ENCODE measurements around the gene MRPS26. TPM values are rescaled to one million over a fixed set of nuclear protein-coding genes. Genes with fewer than 3 reads are reported as not detected.

The MRPS26 gene
- total RNA-seq, 2 experiments from 2014 or later: 37.4 to 38.9 TPM

GRCh38 chr20:3094848-3095629 is 49.2 kb downstream of the MRPS26 start:
- DNase-seq (no peak), ATAC-seq (no peak)
- Mint-ChIP-seq H3K36me3 (ENCODE audit: low read depth) (no peaks in the 10 kb centered on the region), H3K4me1 (ENCODE audit: low read depth) (peaks cover 22% of the 10 kb centered on the region), H3K4me3 (no peak overlapping the region), H3K9me3 (ENCODE audit: insufficient read depth) (no peaks in the 10 kb centered on the region), H3K27me3 (ENCODE audit: low read depth) (peaks cover 22% of the 10 kb centered on the region), H3K27ac (no peak overlapping the region)
- POLR2A ChIA-PET: no interaction called here
- CTCF ChIA-PET: no interaction called here

Other genes starting within 250 kb of the MRPS26 start
- gene CPXM1, start 245.4 kb upstream of the MRPS26 start, total RNA-seq: under 1 TPM; 0.11 to 0.26 TPM
- not detected for gene C20orf141, start 231.1 kb upstream of the MRPS26 start, total RNA-seq
- not detected for gene TMEM239, start 229.7 kb upstream of the MRPS26 start, total RNA-seq
- 10 to 100 TPM; 17.3 to 17.9 TPM for gene PCED1A, start 205.4 kb upstream of the MRPS26 start, total RNA-seq
- 10 to 100 TPM; 47.0 to 55.2 TPM for gene VPS16, start 205.3 kb upstream of the MRPS26 start, total RNA-seq
- gene PTPRA, start 172.6 kb upstream of the MRPS26 start, total RNA-seq: 10 to 100 TPM; 58.5 to 60.9 TPM
- gene GNRH2, start 2.4 kb upstream of the MRPS26 start, total RNA-seq: 1 to 10 TPM; 1.5 to 1.7 TPM
- not detected for gene OXT, start 25.6 kb downstream of the MRPS26 start, total RNA-seq
- not detected for gene AVP, start 38.7 kb downstream of the MRPS26 start, total RNA-seq
- 10 to 100 TPM; 19.6 to 20.2 TPM for gene FASTKD5, start 113.8 kb downstream of the MRPS26 start, total RNA-seq
- 1 to 10 TPM; 7.0 to 7.4 TPM for gene UBOX5, start 113.8 kb downstream of the MRPS26 start, total RNA-seq
- under 1 TPM; 0.42 to 0.53 TPM for gene LZTS3, start 127.5 kb downstream of the MRPS26 start, total RNA-seq
- gene DDRGK1, start 158.6 kb downstream of the MRPS26 start, total RNA-seq: 10 to 100 TPM; 49.0 to 54.4 TPM
- gene ITPA, start 163.4 kb downstream of the MRPS26 start, total RNA-seq: 10 to 100 TPM; 53.2 to 60.7 TPM
- gene SLC4A11, start 193.1 kb downstream of the MRPS26 start, total RNA-seq: 1 to 10 TPM; 1.6 to 2.8 TPM